ENCODE data around the gene ASTN2.

Gene ASTN2

GRCh38 chr9:117126871-117127270, 288.0 kb downstream of the ASTN2 start:
- no peaks in the 10 kb centered on the region for H3K36me3 ChIP-seq (ENCODE audit: insufficient read depth, low read length)
- no peaks in the 10 kb centered on the region for H3K4me1 ChIP-seq (ENCODE audit: insufficient read depth, low read length, severe bottlenecking)
- no peaks in the 10 kb centered on the region for H3K27me3 ChIP-seq (ENCODE audit: insufficient read depth, low read length)
- H4K20me1 ChIP-seq (ENCODE audit: insufficient read depth, low read length), result no peaks in the 10 kb centered on the region
- TF ChIP-seq CTCF (IDR thresholded peaks at IDR 0.05; ENCODE audit: low read length), result no peak
- TF ChIP-seq EZH2 (IDR thresholded peaks at IDR 0.05; ENCODE audit: borderline replicate concordance, low read length), result no peak
- no peaks in the 10 kb centered on the region for H3K9me3 ChIP-seq (ENCODE audit: low read length)
- H2AFZ ChIP-seq (ENCODE audit: low read length), result no peak overlapping the region
- H3K9me2 ChIP-seq (ENCODE audit: low read depth, low read length), result no peaks in the 10 kb centered on the region
- H3K4me3 ChIP-seq (ENCODE audit: low read depth, low read length, poor library complexity, severe bottlenecking), result no peak overlapping the region
- H3K79me2 ChIP-seq (ENCODE audit: insufficient read depth, low read length), result no peaks in the 10 kb centered on the region
- H3F3A ChIP-seq (ENCODE audit: insufficient read depth, low read length), result no peaks in the 10 kb centered on the region
- no peak overlapping the region for H3K4me2 ChIP-seq (ENCODE audit: low read length)
- H3K9ac ChIP-seq (ENCODE audit: low read length), result no peak overlapping the region
- H3K27ac ChIP-seq (ENCODE audit: low read depth, low read length, poor library complexity, severe bottlenecking), result no peak overlapping the region

- Histone ChIP-seq H3K4me1 (ENCODE audit: insufficient read depth, low read length, severe bottlenecking) (no peaks in the 10 kb centered on the region), H3K4me2 (ENCODE audit: low read length) (no peak overlapping the region), H3K9me2 (ENCODE audit: low read depth, low read length) (no peaks in the 10 kb centered on the region), H3F3A (ENCODE audit: insufficient read depth, low read length) (no peaks in the 10 kb centered on the region), H4K20me1 (ENCODE audit: insufficient read depth, low read length) (no peaks in the 10 kb centered on the region), H3K4me3 (ENCODE audit: low read depth, low read length, poor library complexity, severe bottlenecking) (no peak overlapping the region), H3K27ac (ENCODE audit: low read depth, low read length, poor library complexity, severe bottlenecking) (no peak overlapping the region), H3K9ac (ENCODE audit: low read length) (no peak overlapping the region), H3K9me3 (ENCODE audit: low read length) (no peaks in the 10 kb centered on the region), H2AFZ (ENCODE audit: low read length) (no peak overlapping the region), H3K27me3 (ENCODE audit: insufficient read depth, low read length) (no peaks in the 10 kb centered on the region), H3K36me3 (ENCODE audit: insufficient read depth, low read length) (no peaks in the 10 kb centered on the region), H3K79me2 (ENCODE audit: insufficient read depth, low read length) (no peaks in the 10 kb centered on the region)
- no peak for TF ChIP-seq CTCF (IDR thresholded peaks at IDR 0.05; ENCODE audit: low read length)
- TF ChIP-seq EZH2 (IDR thresholded peaks at IDR 0.05; ENCODE audit: borderline replicate concordance, low read length), result no peak
Measured at GRCh38 chr9:117125531-117125930, 289.3 kb downstream of the ASTN2 start.

- H3K27me3 ChIP-seq (ENCODE audit: insufficient read depth, low read length), result no peaks in the 10 kb centered on the region
- no peaks in the 10 kb centered on the region for H3K9me2 ChIP-seq (ENCODE audit: low read depth, low read length)
- H3K9me3 ChIP-seq (ENCODE audit: low read length), result no peaks in the 10 kb centered on the region
- H4K20me1 ChIP-seq (ENCODE audit: insufficient read depth, low read length), result no peaks in the 10 kb centered on the region
- no peak overlapping the region for H3K27ac ChIP-seq (ENCODE audit: low read depth, low read length, poor library complexity, severe bottlenecking)
- H3F3A ChIP-seq (ENCODE audit: insufficient read depth, low read length), result no peaks in the 10 kb centered on the region
- H3K36me3 ChIP-seq (ENCODE audit: insufficient read depth, low read length), result no peaks in the 10 kb centered on the region
- no peak for TF ChIP-seq CTCF (IDR thresholded peaks at IDR 0.05; ENCODE audit: low read length)
- no peak for TF ChIP-seq EZH2 (IDR thresholded peaks at IDR 0.05; ENCODE audit: borderline replicate concordance, low read length)
- H2AFZ ChIP-seq (ENCODE audit: low read length), result no peak overlapping the region
- H3K79me2 ChIP-seq (ENCODE audit: insufficient read depth, low read length), result no peaks in the 10 kb centered on the region
- H3K4me2 ChIP-seq (ENCODE audit: low read length), result no peak overlapping the region
- H3K9ac ChIP-seq (ENCODE audit: low read length), result no peak overlapping the region
- H3K4me1 ChIP-seq (ENCODE audit: insufficient read depth, low read length, severe bottlenecking), result no peaks in the 10 kb centered on the region
- no peak overlapping the region for H3K4me3 ChIP-seq (ENCODE audit: low read depth, low read length, poor library complexity, severe bottlenecking)
Measured at GRCh38 chr9:117123729-117124128, 291.1 kb downstream of the ASTN2 start.

All from OCI-LY1 (cell line).